Muscle of leg (tissue), 11 donors: ENCODE results near the gene NKX2-1. TPM values are rescaled to one million over a fixed set of nuclear protein-coding genes. Genes with fewer than 3 reads are reported as not detected.
A peak's percentile ranks its signal among the peaks of the same experiment; 100 is the strongest.

Experiments used
- DNase-seq: peaks from one replicate; pipeline ENCODE4 v3.0.0; 2013
- H3K27ac ChIP-seq: one replicate; pipeline ENCODE4 v1.5.1; 2013; ENCODE audit warnings: mild to moderate bottlenecking, low read length, control low read depth
- H3K27me3 ChIP-seq: one replicate; pipeline ENCODE4 v1.6.1; 2013; ENCODE audit warnings: low read length; ENCODE audit not compliant: control insufficient read depth, insufficient read depth
- H3K36me3 ChIP-seq: one replicate; pipeline ENCODE4 v1.6.1; 2013; ENCODE audit warnings: low read length; ENCODE audit not compliant: control insufficient read depth, insufficient read depth
- H3K4me1 ChIP-seq: one replicate; pipeline ENCODE4 v1.6.1; 2013; ENCODE audit warnings: low read length; ENCODE audit not compliant: control insufficient read depth, insufficient read depth
- H3K4me3 ChIP-seq: one replicate; pipeline ENCODE4 v1.5.1; 2013; ENCODE audit warnings: low read length, control low read depth
- H3K9me3 ChIP-seq: replicated peaks from 2 replicates; pipeline ENCODE4 v1.6.1; 2013; ENCODE audit warnings: low read depth, low read length; ENCODE audit not compliant: control insufficient read depth
- WGBS: methylation state at CpG from one replicate; pipeline ENCODE4 v1.1.5; 2013; ENCODE audit warnings: missing lambda C conversion rate; ENCODE audit not compliant: insufficient coverage; 5-methylcytosine and 5-hydroxymethylcytosine counted together
- polyA plus RNA-seq, 8 donors: library from polyadenylated mRNA; unstranded; fragments of 120-200 nt; gene quantifications; one replicate each; pipeline versions ENCODE4 v1.2.1 to v1.2.3, GENCODE V29; 2013; ENCODE audit warnings: inconsistent platforms in 1 of 8, low replicate concordance in 1 of 8; ENCODE audit not compliant: insufficient read length in 8 of 8, insufficient read depth in 1 of 8
- total RNA-seq: library from RNA; stranded (reverse); fragments of 120-200 nt; gene quantifications from one replicate; pipeline ENCODE4 v1.2.4, GENCODE V29; 2013

Gene NKX2-1
- total and polyA plus RNA-seq, 9 donors, result 4.2 TPM; not detected in 8

DNA sequence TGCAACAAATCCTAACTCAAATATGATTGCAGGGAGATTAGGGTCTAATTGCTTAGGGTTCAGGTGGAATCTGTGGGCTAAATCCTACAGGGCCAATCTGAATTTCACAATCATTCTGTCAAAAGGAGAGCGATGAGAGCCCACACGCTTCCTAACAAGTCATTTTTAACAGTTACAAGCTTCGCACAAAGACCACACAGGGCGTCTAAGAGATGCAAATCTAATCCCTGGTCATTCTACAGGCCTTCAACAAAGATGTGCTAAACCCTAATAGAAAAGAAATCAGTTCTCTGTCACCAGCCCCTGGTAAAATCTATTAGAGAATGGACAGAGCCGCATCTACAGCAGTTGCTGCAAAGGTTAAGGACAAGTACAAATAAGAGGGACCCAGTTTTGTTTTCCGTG is 15.3 kb downstream of the NKX2-1 start:
- H3K9me3 ChIP-seq, result no peaks in the 10 kb centered on the region
- DNase-seq, result no peak
- no peaks in the 10 kb centered on the region for H3K36me3 ChIP-seq
- peaks cover 80% of the 10 kb centered on the region for H3K27me3 ChIP-seq
- 10% methylated on average over 2 of the region's 6 CpGs for WGBS
- H3K4me3 ChIP-seq, result no peak overlapping the region
- no peak overlapping the region for H3K27ac ChIP-seq
- H3K4me1 ChIP-seq, result peaks cover 3% of the 10 kb centered on the region

GRCh38 chr14:36503771-36504741 is 16.0 kb downstream of the NKX2-1 start:
- no peaks in the 10 kb centered on the region for H3K9me3 ChIP-seq
- H3K36me3 ChIP-seq, result no peaks in the 10 kb centered on the region
- no peak overlapping the region for H3K4me3 ChIP-seq
- H3K27ac ChIP-seq, result no peak overlapping the region
- H3K27me3 ChIP-seq, result peaks cover 77% of the 10 kb centered on the region
- WGBS, result 1% methylated on average over 62 of the region's 68 CpGs
- DNase-seq, result peak; percentile 31
- peaks cover 3% of the 10 kb centered on the region for H3K4me1 ChIP-seq

GRCh38 chr14:36502558-36503508 is 17.2 kb downstream of the NKX2-1 start:
- H3K9me3 ChIP-seq, result no peaks in the 10 kb centered on the region
- H3K36me3 ChIP-seq, result no peaks in the 10 kb centered on the region
- peaks cover 69% of the 10 kb centered on the region for H3K27me3 ChIP-seq
- no peak overlapping the region for H3K27ac ChIP-seq
- H3K4me3 ChIP-seq, result no peak overlapping the region
- DNase-seq, result no peak
- WGBS, result 20% methylated on average over 1 of the region's 2 CpGs
- H3K4me1 ChIP-seq, result peaks cover 3% of the 10 kb centered on the region

DNA sequence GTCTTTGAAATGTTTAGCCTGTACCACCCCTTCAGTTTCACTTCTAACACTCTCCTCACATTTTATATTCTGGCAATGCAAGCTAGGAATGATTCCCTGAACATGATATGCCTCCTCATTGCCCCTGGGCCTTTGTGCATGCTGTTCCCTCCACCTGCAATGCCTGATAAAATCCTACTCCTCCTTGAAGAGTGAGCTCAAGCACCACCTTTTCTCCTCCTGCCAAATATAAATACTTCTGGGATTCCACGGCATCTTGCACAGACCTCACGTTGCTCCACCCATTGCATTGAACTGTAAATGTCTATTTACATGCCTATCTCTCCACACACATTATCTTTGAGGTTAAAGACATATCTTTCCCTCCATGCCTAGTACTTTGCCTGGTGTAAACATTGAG is 21.1 kb downstream of the NKX2-1 start:
- peaks cover 31% of the 10 kb centered on the region for H3K27me3 ChIP-seq
- no peak overlapping the region for H3K4me3 ChIP-seq
- no peaks in the 10 kb centered on the region for H3K4me1 ChIP-seq
- WGBS, result 0% methylated on average over 2 of the region's 2 CpGs
- H3K27ac ChIP-seq, result no peak overlapping the region
- H3K9me3 ChIP-seq, result no peaks in the 10 kb centered on the region
- no peaks in the 10 kb centered on the region for H3K36me3 ChIP-seq
- DNase-seq, result no peak

GRCh38 chr14:36496346-36496745 is 23.7 kb downstream of the NKX2-1 start:
- Histone ChIP-seq H3K4me1 (no peaks in the 10 kb centered on the region), H3K9me3 (no peaks in the 10 kb centered on the region), H3K27me3 (peaks cover 13% of the 10 kb centered on the region), H3K4me3 (no peak overlapping the region), H3K27ac (no peak overlapping the region), H3K36me3 (no peaks in the 10 kb centered on the region)
- no CpG with 5 or more reads among the region's 4 CpGs for WGBS
- DNase-seq, result no peak

- Histone ChIP-seq H3K27ac (no peak overlapping the region), H3K27me3 (peaks cover 13% of the 10 kb centered on the region), H3K4me3 (no peak overlapping the region), H3K9me3 (no peaks in the 10 kb centered on the region), H3K36me3 (no peaks in the 10 kb centered on the region), H3K4me1 (no peaks in the 10 kb centered on the region)
- WGBS, result no CpG with 5 or more reads among the region's 3 CpGs
- no peak for DNase-seq
Measured at GRCh38 chr14:36495666-36496065, 24.4 kb downstream of the NKX2-1 start.

- WGBS, result no CpG with 5 or more reads among the region's 3 CpGs
- H3K36me3 ChIP-seq, result no peaks in the 10 kb centered on the region
- H3K4me1 ChIP-seq, result no peaks in the 10 kb centered on the region
- H3K27me3 ChIP-seq, result peaks cover 5% of the 10 kb centered on the region
- H3K4me3 ChIP-seq, result no peak overlapping the region
- DNase-seq, result no peak
- H3K9me3 ChIP-seq, result no peaks in the 10 kb centered on the region
- no peak overlapping the region for H3K27ac ChIP-seq
Measured at GRCh38 chr14:36493761-36494160, 26.3 kb downstream of the NKX2-1 start.

- H3K4me3 ChIP-seq, result no peak overlapping the region
- WGBS, result no CpG with 5 or more reads among the region's 2 CpGs
- H3K36me3 ChIP-seq, result no peaks in the 10 kb centered on the region
- H3K27me3 ChIP-seq, result peaks cover 5% of the 10 kb centered on the region
- no peak overlapping the region for H3K27ac ChIP-seq
- DNase-seq, result no peak
- H3K4me1 ChIP-seq, result no peaks in the 10 kb centered on the region
- H3K9me3 ChIP-seq, result no peaks in the 10 kb centered on the region
Measured at GRCh38 chr14:36485773-36486172, 34.3 kb downstream of the NKX2-1 start.

GRCh38 chr14:36479344-36479743 is 40.7 kb downstream of the NKX2-1 start:
- no peak overlapping the region for H3K4me3 ChIP-seq
- no peak overlapping the region for H3K27ac ChIP-seq
- H3K36me3 ChIP-seq, result no peaks in the 10 kb centered on the region
- DNase-seq, result no peak
- no peaks in the 10 kb centered on the region for H3K4me1 ChIP-seq
- WGBS, result 85% methylated on average over 4 of the region's 4 CpGs
- H3K27me3 ChIP-seq, result no peaks in the 10 kb centered on the region
- no peaks in the 10 kb centered on the region for H3K9me3 ChIP-seq

DNA sequence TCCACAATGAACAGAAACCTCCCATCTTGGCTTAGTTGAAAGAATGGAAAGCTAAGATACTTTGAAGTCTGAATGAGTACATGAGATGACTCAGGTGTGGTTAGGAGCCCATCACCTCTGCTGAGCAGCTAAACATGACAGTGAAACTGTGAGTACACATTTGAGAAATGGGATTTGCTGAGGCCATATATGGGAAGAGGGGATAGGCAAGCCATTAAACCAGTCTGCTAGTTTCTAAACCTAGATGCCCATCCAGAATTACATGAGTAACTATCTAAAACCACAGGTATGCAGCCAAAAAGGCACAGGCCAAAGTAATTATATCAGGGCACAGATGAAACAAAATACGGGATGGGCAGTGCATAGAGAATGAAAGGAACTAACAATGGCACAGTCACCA is 41.2 kb downstream of the NKX2-1 start:
- Histone ChIP-seq H3K4me3 (no peak overlapping the region), H3K36me3 (no peaks in the 10 kb centered on the region), H3K4me1 (no peaks in the 10 kb centered on the region), H3K27ac (no peak overlapping the region), H3K27me3 (no peaks in the 10 kb centered on the region), H3K9me3 (no peaks in the 10 kb centered on the region)
- no peak for DNase-seq
- WGBS, result no CpG with 5 or more reads among the region's 1 CpG
